ENCODE data around the gene GJC2.
"Not testable (repeated sequence)": the region's sequence is repeated elsewhere in the genome, so short reads cannot be mapped to it uniquely, and the experiment has no call there.

Gene GJC2

GRCh38 chr1:228149406-228150119, at the start of gene GJC2:
Gene GJC2, plus strand, starts transcription at chr1:228149930. Its CDS starts 7,829 bp downstream, at chr1:228157759.
- no peak for DNase-seq (ENCODE audit: low read depth in 3 of 3, low spot score in 1 of 3)

GRCh38 chr1:228100822-228101613, 48.7 kb upstream of the GJC2 start:
- no peak for DNase-seq (ENCODE audit: low read depth in 3 of 3, low spot score in 1 of 3)

GRCh38 chr1:228101614-228101993, 48.1 kb upstream of the GJC2 start:
- no peak for DNase-seq (ENCODE audit: low read depth in 3 of 3, low spot score in 1 of 3)

GRCh38 chr1:228101994-228102790, 47.5 kb upstream of the GJC2 start:
- DNase-seq (ENCODE audit: low read depth in 3 of 3, low spot score in 1 of 3), result peak in 1 of 3 donors; percentile 29

GRCh38 chr1:228102791-228103620, 46.7 kb upstream of the GJC2 start, which contains the start of gene C1orf35:
Gene C1orf35, minus strand, starts transcription at chr1:228103325. Its CDS starts 98 bp downstream, at chr1:228103227.
- DNase-seq (ENCODE audit: low read depth in 3 of 3, low spot score in 1 of 3), result peak; percentile 82 to 94 (median 84)

GRCh38 chr1:228104526-228105269, 45.0 kb upstream of the GJC2 start:
- DNase-seq (ENCODE audit: low read depth in 3 of 3, low spot score in 1 of 3), result no peak

GRCh38 chr1:228105270-228105995, 44.3 kb upstream of the GJC2 start:
- no peak for DNase-seq (ENCODE audit: low read depth in 3 of 3, low spot score in 1 of 3)

- DNase-seq (ENCODE audit: low read depth in 3 of 3, low spot score in 1 of 3), result no peak
Observed at GRCh38 chr1:228105996-228106799, 43.5 kb upstream of the GJC2 start.

- no peak for DNase-seq (ENCODE audit: low read depth in 3 of 3, low spot score in 1 of 3)
Observed at GRCh38 chr1:228106800-228107054, 43.0 kb upstream of the GJC2 start.

GRCh38 chr1:228107636-228108035, 42.1 kb upstream of the GJC2 start:
- DNase-seq (ENCODE audit: low read depth in 3 of 3, low spot score in 1 of 3), result no peak

GRCh38 chr1:228108055-228108690, 41.6 kb upstream of the GJC2 start:
- DNase-seq (ENCODE audit: low read depth in 3 of 3, low spot score in 1 of 3), result no peak

- DNase-seq (ENCODE audit: low read depth in 3 of 3, low spot score in 1 of 3), result no peak
Observed at GRCh38 chr1:228108742-228109072, 41.0 kb upstream of the GJC2 start.

- peak; percentile 92 to 99 (median 97) for DNase-seq (ENCODE audit: low read depth in 3 of 3, low spot score in 1 of 3)
Observed at GRCh38 chr1:228109073-228109961, 40.4 kb upstream of the GJC2 start, which contains the start of gene MRPL55. Gene MRPL55, minus strand, starts transcription at chr1:228109299. Its CDS starts 1,039 bp downstream, at chr1:228108260.

- no peak for DNase-seq (ENCODE audit: low read depth in 3 of 3, low spot score in 1 of 3)
Observed at GRCh38 chr1:228109962-228110488, 39.7 kb upstream of the GJC2 start.

GRCh38 chr1:228110556-228110955, 39.2 kb upstream of the GJC2 start:
- no peak for DNase-seq (ENCODE audit: low read depth in 3 of 3, low spot score in 1 of 3)

- not testable (repeated sequence) for DNase-seq (ENCODE audit: low read depth in 3 of 3, low spot score in 1 of 3)
Observed at GRCh38 chr1:228111315-228111714, 38.4 kb upstream of the GJC2 start.

GRCh38 chr1:228112167-228112566, 37.6 kb upstream of the GJC2 start:
- no peak for DNase-seq (ENCODE audit: low read depth in 3 of 3, low spot score in 1 of 3)

All from stimulated activated CD4-positive, alpha-beta T cell treated with anti-CD3 and anti-CD28 coated beads, TNF-alpha, amount 100 ng/mL, for 1 hour (primary cell).